Measurements from ENCODE around the gene HAPLN2.
"Not testable (repeated sequence)": the region's sequence is repeated elsewhere in the genome, so short reads cannot be mapped to it uniquely, and the experiment has no call there.

Gene HAPLN2

DNA sequence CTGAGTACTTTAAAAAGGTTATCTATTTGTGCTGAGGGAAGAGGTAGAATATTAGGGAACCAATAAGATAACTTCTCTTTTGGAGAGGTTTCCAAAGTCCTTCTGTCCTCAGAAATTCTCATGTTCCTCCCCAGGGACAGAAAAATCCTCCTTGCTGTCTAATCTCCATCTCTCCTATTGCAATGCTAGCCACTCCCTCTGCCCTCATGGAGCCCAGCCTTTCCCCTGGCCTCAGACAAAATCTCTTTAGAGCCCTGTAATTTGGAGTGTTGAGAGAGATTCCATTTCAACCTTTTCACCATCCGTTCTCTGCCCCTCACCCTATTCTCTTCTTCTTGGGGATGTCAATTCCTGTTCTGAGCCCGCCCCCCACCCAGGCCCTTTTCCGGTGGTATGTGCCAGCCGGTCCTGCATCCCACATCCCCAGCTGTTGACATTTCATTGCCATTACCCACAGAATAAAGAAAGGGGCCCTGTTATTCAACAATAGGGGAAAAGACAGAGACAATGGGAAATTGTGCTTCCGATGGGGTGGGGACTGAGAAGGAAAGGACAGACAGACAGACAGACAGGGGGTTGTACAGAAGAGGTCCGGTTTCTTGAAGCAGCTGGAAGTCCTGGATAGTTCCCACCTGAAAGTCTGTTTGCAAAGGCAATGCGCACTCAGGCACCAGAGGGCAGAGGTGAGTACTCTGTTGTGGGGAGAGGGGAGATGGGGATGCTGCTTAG, at the start of gene HAPLN2:
Gene HAPLN2 (plus strand): TSS at position 563 of the 729 bp plus-strand sequence. CDS start 4,076 bp downstream, outside the sequence.
- DNase-seq (ENCODE audit: low read depth): no peak

DNA sequence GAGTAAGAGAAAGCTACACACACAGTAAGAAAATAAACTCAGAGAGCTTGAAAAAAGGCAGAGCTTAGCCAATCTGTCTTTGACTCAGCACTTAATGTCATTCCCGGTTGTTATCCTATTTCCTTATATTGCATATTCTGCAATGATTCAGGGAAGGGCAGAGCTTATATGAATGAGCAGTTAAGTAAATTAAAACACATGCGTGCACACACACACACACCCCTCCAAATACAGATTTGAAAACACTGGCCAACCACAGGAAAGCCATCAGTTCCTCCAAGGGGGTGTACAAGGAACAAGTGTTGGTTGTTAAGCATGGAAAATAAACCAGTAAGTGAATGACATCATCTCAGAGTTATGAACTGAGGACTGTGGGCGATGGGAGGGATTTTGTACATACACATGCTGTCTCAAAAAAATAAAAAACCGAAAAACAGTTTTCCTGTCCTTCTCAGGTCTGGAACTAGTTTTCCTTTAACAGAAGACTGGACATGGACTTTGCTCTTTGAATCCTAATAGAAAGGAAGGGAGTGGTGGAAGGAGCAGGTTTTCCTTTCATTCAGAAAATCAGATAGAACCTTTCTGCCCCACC, 47.9 kb upstream of the HAPLN2 start:
- DNase-seq (ENCODE audit: low read depth): no peak

DNA sequence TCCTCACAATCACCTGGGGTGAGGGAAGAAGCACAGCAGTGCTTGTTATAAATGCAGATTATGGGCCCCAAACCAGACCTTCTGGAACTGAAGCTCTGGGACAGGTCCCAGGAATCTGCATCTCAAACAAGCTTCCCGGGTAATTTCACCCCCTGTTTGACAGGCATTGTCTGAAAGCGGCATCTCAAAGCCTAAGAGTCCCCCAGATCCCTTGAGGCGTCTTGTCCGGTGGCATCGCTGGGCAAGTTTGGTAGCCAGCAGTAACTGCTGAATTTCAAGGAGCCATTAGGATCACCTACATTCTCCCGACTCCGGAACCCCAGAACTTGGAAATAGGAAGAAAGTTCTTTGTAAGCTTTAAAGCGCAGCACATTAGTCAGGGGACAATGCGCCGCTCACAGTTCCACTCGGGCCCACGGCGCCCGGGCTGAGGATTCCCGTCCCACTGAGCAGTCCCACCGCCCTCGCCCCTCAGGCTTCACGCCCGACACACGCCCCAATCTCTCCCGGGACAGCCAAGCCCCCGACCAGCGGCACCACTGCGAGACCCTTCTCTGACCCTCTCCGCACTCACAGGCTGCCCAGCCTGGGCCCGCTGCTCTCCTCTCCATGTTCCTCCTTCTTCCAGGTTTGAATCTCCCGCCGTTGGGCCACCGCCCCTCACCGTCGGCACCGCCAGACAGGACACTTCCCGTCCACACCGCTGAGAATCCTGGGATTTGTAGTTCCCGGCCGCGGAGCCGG, 47.1 kb upstream of the HAPLN2 start, which contains the start of gene IQGAP3:
Gene IQGAP3 (minus strand): TSS at position 647 of the 744 bp plus-strand sequence. CDS start 36 bp downstream, at position 611.
- DNase-seq (ENCODE audit: low read depth): peak; percentile 36

DNA sequence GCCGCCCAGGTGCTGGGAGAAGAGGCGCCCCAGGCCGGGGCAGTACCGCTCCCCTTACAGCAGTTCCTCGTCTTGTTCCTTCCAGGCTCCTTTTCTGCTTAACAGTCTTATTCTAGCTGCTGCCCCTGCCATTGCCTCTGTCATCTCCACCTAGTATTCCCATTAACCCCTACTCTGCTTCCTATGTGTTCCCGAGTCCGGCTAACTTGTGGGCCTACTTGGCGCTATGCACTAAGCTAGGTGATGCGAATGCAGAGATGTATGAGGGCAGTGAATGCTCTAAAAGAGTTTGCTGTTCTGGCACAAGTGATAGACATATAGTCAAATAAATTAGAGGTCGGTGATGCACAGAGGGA, 46.6 kb upstream of the HAPLN2 start:
- DNase-seq (ENCODE audit: low read depth): no peak

DNA sequence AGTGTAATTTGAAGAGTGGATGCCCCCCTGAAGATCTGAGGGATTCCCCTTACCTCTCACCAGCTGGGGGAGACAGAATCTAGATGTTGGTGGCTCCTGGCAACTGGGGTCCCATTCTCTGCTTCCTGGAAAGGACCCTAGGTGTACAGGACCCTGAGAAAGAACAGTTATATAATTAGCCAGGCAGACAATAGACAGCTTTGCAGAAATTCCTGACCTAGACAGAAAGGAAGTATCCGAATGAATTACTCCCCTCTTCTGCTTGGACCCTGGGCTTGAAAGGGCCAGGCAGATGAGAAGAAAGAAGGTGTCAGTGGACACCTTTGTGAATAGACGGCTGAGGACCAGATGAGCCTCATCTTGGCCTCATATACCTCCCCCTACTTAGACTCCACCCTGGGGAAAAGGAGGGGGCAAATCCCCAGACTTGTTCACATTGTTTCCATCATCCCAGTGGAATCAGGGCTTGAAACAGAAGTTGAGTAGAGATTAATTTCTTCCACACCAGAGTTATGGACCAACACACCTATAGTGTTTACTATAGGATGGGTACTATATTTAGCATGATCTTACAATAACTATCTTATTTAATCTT, 45.1 kb upstream of the HAPLN2 start:
- no peak for DNase-seq (ENCODE audit: low read depth)

DNA sequence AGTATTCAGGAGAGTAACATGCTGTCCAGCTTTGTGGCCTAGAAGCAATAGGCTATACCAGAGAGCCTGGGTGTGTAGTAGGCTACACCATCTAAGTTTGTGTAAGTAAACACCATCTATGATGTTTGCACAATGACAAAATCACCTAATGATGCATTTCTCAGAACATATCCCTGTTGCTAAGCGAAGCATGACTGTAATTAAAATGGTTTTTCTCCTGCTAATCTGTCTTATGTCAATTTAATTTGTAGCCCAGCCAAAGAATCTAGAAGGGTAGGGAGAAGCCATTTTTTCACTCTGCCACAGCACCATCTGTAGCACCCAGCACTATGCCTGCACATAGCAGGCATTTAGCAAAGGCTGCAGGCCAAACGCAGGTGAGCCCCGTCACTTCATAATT, 41.7 kb upstream of the HAPLN2 start:
- no peak for DNase-seq (ENCODE audit: low read depth)

DNA sequence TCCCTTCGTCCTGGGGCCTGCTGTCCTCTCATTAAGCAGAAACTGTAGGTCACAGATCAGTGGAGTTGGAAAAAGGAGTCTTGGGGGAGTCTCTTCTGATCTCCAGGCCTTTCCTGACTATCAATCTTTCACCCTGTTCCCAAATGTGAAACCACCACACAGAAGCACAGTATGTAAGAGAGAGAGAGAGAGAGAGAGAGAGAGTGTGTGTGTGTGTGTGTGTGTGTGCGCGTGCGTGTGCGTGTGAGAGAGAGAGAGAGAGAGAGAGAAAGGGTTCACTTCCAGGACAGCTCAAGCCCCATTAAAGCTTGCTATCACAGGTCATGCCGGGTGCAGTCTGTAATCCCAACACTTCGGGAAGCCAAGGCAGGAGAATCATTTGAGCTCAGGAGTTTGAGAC, 41.2 kb upstream of the HAPLN2 start:
- no peak for DNase-seq (ENCODE audit: low read depth)

DNA sequence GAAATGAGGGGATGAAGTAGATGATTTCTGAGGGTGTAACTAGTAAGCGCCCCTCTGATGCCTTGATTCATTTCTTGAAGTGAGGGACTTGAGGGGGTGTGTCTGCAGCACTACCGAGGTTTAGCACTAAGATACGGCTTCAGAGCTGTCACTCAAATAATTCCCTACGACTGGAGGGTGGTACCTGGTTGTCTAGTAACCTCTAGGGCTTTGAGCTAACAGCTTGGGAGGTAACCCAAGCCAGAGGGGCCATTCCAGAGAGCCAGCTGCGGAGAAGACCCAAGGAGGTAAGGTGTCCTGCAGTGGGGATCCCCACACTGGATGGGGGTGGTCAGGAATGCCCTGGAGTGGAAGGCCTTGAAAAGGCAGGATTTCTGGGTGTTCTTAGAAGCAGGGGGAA, 39.7 kb upstream of the HAPLN2 start, which contains the start of gene TTC24:
Gene TTC24 (plus strand): TSS at position 252 of the 400 bp plus-strand sequence. CDS start 1,642 bp downstream, outside the sequence.
- no peak for DNase-seq (ENCODE audit: low read depth)

DNA sequence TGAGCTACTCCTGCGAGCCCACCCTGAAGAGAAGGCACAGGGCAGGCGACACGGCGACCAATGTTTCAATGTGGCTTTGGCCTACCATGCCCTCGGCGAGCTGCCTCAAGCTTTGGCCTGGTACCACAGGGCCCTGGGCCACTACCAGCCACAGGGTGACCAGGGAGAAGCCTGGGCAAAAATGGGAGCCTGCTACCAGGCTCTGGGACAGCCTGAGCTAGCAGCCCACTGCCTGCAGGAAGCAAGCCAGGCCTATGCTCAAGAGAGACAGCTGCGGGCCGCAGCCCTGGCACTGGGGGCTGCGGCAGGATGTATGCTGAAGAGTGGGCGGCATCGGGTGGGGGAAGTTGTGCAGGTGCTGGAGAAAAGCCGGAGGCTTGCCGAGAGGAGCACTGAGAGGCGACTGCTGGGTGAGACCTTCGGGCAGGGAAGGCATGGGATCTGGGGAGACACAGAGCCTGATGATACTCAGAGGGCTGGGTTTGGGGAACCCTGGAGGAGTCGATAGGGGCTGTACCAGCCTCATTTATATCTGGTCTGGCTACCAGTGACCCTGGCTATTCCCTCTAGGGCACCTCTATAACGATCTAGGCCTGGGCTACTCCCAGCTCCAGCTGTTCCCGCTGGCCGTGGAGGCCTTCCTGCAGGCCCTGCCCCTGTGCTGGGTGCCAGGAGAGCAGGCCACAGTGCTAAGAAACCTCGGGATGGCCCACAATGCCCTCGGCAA, 37.4 kb upstream of the HAPLN2 start:
- no peak for DNase-seq (ENCODE audit: low read depth)

DNA sequence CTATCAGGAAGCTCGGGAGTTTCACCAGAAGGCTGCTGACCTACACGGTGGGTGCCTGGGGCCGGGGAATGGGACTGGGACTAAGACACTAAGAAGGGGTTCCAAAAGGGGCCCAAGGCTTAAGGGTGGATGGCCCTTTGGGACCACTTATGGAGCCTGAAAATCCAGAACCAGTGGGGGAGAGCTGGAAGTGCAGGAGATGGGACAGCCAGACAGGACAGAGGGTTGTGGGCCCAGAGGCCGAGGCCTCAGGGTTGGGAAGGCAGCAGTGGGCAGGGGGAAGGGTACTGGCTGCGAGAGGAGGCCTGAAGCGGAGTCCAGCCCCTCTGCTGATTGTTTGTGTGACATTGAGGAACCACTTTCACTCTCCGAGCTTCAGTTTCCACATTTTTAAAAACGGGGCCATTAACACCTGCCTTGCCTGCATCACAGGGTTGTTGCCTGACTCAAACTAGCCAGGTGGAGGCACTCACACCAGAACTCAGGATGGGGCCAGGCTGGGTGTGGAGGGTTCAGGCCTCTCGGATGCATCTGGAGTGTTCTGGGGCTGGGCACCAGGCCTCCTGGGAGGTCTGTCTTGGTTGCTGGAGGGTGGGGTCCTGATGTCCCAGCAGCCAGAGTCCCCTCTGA, 36.7 kb upstream of the HAPLN2 start:
- no peak for DNase-seq (ENCODE audit: low read depth)

DNA sequence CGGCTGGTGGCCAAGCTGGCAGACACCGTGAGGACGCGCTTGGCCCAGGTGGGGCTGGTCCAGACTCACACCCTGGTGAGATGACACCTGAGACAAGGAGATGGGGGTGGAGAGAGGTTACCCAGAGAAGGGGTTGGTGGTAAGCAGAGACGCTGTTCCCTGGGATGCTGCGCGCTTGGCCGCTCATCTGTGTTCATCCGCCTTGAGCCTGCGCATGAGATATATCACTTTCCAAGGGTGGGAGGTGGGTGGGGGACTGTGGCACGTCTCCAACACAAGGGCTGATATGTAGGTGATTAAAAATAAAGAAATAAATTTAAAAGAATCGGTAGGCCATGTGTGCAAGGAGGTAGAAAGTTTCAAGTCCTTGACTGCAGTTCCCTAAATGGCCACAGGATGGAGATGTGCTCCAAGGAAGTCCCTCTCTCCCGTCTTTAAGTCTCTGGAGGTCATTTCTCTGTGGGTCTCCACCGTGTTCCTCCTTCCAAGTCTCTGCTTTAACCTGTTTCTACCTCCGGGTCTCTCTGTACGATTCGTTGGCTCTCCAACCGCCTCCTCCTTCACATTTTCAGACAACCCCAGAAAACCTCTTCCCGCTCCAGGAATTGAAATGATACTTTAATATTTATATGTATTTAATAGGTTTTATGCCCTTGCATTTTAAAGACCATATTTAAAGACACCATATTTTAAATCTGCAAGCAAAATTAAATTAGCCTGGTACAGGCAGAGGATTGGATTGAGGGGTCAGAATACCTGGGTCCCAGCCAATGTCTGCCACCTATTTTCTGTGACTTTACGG, 35.2 kb upstream of the HAPLN2 start:
- peak; percentile 71 for DNase-seq (ENCODE audit: low read depth)

DNA sequence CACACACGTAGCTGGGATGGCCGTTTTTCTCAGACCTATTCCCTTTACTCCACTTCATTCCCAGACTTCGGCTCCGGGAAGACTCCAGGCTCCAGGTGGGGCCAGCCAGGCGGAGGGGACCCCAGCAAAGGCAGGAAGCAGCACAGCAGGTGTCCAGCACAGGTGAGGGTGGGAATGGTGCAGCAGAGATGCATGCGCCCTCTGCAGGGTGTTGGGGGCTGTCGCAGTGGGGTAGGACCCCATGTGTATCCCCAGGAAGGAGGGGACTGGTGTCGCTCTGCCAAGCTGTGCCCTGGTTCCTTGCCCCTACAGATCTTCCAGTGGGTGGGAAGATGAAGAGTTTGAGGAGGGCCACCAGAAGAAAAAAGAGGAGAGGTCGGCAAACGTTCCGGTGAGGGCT, 34.4 kb upstream of the HAPLN2 start:
- no peak for DNase-seq (ENCODE audit: low read depth)

DNA sequence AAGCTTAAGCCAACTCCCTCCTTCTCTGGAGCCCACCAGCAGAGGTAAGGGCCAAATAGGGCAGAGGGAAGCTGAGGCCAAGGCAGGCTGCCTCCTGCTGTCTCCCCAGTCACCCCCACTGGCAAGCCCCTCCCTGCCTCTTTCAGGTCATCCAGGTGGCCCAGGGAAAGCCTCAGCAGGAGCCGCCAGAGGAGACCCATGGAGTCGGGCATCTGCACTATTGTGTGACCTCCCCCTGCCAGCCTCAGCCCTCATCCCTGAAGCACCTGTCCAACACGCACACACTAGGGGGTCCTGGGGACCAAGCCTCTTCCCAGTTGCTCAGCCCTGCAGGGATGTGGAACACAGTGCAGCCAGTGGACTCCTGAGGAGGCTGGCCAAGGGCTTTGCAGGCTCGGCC, 32.9 kb upstream of the HAPLN2 start:
- DNase-seq (ENCODE audit: low read depth): no peak

DNA sequence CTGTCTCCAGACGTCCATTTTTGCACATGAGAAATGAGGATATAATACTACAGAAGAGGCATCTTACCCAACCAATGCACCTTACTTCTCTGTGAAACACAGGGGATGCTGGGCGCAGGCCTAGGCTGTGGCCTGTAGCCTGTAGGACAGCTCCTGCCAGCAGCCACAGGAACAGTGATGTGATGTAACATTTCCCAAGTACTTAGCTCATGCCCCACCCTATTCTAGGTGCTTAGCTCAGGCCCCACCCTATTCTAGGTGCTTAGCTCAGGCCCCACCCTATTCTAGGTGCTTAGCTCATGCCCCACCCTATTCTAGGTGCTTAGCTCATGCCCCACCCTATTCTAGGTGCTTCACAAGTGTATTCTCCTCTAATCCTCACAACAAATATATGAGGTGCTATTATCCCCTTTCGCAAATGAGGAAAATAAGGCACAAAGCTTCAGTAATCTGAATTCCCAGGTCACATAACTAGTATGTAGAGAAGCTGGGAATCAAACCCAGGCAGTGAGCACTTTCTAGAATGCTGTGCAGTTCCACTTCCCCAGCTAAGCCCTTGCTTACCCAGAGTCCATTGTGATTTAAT, 32.2 kb upstream of the HAPLN2 start:
- DNase-seq (ENCODE audit: low read depth): no peak

DNA sequence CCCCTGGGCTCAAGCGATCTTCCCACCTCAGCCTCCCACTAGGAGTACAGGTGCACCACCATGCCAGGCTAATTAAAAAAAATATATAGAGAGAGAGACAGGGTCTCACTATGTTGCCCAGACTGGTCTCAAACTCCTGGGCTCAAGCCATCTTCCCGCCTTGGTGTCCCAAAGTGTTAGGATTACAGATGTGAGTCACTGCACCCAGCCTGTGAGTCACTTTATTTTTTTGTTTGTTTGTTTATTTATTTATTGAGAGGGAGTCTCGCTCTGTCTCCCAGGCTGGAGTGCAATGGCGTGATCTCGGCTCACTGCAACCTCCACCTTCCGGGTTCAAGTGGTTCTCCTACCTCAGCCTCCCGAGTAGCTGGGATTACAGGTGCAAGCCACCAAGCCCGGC, 31.3 kb upstream of the HAPLN2 start:
- not testable (repeated sequence) for DNase-seq (ENCODE audit: low read depth)

DNA sequence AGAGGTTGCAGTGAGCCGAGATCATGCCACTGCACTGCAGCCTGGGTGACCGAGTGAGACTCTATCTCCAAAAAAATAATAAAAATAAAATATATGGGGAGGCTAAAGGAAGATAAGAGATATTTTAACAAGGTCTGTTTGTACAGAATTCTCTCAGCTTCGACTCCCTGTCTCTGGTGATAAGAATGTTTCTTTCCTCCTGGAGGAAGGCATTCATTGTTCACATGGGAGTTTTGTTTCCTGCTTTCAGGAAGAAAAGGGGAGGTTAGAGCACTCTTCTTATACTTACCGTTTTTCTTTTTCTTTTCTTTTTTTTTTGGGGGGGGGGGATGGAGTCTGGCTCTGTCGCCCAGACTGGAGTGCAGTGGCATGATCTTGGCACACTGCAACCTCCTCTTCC, 29.7 kb upstream of the HAPLN2 start:
- DNase-seq (ENCODE audit: low read depth): no peak

DNA sequence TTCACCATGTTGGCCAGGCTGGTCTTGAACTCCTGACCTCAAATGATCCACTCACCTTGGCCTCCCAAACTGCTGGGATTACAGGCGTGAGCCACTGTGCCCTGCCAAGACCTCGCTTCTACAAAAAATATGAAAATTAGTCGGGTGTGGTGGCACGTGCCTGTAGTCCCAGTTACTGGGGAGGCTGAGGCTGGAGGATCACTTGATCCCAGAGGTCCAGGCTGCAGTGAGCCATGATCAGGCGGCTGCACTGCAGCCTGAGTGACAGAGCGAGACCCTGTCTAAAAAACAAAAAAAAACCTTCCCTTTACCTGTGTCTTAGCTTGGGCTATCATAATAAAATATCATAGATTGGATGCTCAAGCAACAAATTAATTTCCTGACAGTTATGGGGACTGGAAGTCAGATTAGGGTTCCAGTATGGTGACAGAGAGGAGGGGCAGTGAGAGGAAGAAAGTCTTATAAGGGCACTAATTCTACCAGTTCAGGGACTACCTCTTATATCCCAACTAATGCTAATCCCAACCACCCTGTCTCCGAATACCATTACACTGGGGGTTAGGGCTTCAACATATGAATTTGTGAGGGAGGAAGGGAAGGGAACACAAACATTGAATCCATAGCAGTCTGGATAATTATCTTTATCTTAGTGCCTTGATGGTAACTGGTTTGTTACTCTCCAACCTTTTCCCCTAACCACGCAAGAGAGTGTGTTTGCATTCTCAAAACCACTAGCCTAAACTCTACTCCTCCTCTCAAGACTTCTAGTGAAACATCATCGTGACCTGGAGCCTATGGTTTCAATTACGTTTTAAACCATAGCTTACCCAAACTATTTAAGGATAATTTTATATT, 28.7 kb upstream of the HAPLN2 start:
- no peak for DNase-seq (ENCODE audit: low read depth)

DNA sequence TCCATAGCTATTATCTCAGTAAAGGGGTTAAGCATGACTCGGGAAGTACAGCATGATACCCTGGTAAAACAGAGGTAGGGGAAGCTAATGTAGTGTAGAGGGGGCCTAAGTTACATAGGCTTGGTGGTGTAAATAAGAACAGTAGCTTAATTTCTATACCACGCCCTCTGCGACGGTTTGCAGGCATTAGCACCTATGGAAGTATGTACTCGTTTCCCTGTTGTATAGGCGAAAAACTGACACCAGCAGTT, 28.1 kb upstream of the HAPLN2 start:
- DNase-seq (ENCODE audit: low read depth): no peak

DNA sequence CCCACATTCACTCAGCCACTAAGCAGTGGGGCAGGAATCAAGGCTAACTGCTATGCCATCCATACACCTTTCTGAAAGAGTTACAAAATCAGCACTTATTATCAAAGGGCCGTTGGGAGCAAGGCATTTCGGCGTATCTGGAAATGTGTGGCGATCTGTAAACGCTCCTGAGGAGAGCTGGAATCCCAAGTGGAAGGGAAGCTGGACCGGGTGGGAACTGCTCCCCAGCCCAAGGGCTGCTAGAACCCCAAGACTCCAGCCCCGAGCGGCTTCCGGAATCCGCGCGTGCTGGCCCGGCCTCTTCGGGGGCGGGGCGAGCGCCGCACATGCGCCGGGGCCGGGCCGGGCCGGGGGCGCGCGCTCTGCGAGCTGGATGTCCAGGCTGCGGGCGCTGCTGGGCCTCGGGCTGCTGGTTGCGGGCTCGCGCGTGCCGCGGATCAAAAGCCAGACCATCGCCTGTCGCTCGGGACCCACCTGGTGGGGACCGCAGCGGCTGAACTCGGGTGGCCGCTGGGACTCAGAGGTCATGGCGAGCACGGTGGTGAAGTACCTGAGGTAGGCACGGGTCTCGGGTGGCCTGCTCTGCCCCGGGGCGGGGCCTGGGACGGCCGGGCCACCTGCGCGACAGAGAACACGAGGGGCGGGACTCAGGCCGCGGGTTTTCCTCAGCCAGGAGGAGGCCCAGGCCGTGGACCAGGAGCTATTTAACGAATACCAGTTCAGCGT, 27.6 kb upstream of the HAPLN2 start, which contains the start of gene NAXE:
Gene NAXE (plus strand): TSS at position 345 of the 726 bp plus-strand sequence. CDS start 29 bp downstream, at position 374.
- DNase-seq (ENCODE audit: low read depth): peak; percentile 38

Data from stimulated activated CD8-positive, alpha-beta memory T cell treated with anti-CD3 and anti-CD28 coated beads, Interleukin-15, amount 100 ng/mL, for 1 hour (primary cell).